ENCODE results near the gene BCL3. TPM values are rescaled to one million over a fixed set of nuclear protein-coding genes. Genes with fewer than 3 reads are reported as not detected.
A peak's percentile ranks its signal among the peaks of the same experiment; 100 is the strongest.
"Not testable (repeated sequence)": the region's sequence is repeated elsewhere in the genome, so short reads cannot be mapped to it uniquely, and the experiment has no call there.

Gene BCL3
- total RNA-seq, 2 donors from 2014 or later: 76.4 to 99.5 TPM

DNA sequence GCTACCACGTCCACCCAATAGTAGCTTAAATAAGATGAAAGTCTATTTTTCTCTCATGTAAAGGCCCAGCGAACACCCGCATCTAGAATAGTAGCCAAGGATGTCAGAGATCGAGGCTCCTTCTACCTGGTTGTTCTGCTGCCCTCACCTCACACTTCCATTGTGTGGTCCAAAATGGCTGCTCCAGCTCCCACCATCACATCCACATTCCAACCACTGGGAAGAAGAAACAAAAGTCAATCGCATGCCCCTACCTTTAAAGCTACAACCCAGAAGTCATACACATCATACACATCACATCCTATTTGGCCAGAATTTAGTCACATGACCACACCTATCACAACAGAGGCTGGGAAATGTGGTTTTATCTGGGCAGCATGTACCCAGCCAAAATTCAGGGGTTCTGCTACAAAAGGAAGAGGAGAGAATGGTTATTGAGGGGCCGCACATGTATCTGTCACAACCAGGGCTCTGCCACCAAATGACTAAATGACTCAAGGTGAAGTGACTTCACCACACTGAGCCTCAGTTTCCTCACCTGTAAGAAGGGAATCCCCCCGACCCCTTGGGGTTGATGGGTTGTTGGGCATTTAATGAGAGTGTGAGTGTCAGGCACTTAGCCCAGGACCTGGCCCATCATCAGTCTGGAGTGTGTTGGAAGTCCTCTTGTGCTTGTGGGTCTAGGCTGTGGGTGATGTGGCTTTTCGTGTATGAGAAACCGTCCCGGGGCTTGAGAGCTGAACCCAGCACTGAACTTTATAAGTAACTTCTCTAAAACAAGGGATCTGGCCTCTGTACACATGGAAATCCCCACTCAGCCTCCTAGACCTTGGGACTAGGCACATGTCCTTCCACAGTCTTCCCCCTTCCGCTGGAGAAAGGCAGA lies 19.0 kb downstream of the BCL3 start:
- Histone ChIP-seq H3K36me3 (no peaks in the 10 kb centered on the region), H3K4me3 (no peak overlapping the region), H3K27ac (no peak overlapping the region), H3K9ac (ENCODE audit: low read depth in 2 of 2, low read length in 2 of 2) (no peak overlapping the region), H3K4me1 (peaks cover 10% of the 10 kb centered on the region), H3K9me3 (no peaks in the 10 kb centered on the region), H3K27me3 (no peaks in the 10 kb centered on the region)
- TF ChIP-seq, protein P1, sequence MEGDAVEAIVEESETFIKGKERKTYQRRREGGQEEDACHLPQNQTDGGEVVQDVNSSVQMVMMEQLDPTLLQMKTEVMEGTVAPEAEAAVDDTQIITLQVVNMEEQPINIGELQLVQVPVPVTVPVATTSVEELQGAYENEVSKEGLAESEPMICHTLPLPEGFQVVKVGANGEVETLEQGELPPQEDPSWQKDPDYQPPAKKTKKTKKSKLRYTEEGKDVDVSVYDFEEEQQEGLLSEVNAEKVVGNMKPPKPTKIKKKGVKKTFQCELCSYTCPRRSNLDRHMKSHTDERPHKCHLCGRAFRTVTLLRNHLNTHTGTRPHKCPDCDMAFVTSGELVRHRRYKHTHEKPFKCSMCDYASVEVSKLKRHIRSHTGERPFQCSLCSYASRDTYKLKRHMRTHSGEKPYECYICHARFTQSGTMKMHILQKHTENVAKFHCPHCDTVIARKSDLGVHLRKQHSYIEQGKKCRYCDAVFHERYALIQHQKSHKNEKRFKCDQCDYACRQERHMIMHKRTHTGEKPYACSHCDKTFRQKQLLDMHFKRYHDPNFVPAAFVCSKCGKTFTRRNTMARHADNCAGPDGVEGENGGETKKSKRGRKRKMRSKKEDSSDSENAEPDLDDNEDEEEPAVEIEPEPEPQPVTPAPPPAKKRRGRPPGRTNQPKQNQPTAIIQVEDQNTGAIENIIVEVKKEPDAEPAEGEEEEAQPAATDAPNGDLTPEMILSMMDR (IDR thresholded peaks at IDR 0.05): no peak
- intact Hi-C loops (cut with DNase I): no loop called here
- no peak for DNase-seq

DNA sequence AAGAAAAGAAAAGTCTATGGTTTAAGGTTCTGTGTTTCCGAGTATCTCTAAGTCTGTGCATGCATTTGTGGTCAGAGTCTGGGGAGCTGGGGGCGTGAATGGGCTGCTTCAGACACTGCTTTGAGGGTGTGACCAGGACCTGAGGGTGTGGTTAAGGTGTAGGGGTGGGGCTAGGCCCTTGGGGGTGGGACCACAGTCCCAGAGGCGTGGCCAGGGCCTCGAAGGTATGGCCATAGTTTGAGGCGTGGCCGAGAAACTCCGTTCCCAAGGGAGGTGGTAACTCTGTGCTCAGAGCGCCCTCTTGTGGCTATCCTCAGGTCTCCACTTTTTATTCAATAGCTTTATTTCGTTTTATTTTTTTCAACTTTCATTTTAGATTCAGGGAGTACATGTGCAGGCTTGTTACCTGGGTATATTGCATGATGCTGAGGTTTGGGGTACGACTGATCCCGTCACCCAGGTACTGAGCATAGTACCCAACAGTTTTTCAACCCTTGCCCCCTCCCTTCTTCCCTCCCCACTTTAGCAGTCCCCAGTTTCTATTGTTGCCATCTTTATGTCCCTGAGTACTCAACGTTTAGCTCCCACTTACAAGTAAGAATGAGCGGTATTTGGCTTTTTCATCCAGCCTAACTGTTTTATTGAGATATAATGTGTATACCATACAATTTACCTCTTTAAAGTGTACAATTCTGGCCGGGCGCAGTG lies 22.2 kb downstream of the BCL3 start:
- intact Hi-C loops (cut with DNase I): loop anchor here (1.0 to 10.0 kb wide), 3 partner anchors 48 to 196 kb away; no protein-coding TSS in a partner anchor
- H3K9me3 ChIP-seq: no peaks in the 10 kb centered on the region
- H3K4me1 ChIP-seq: peaks cover 5% of the 10 kb centered on the region
- no peaks in the 10 kb centered on the region for H3K36me3 ChIP-seq
- H3K27me3 ChIP-seq: no peaks in the 10 kb centered on the region
- peak overlapping the region; percentile 20 for H3K27ac ChIP-seq
- TF ChIP-seq, protein P1 (IDR thresholded peaks at IDR 0.05): peak; percentile 83
- H3K4me3 ChIP-seq: no peak overlapping the region
- peak; percentile 99 for DNase-seq
- peak overlapping the region in 1 of 2 donors; percentile 34 for H3K9ac ChIP-seq (ENCODE audit: low read depth in 2 of 2, low read length in 2 of 2)

DNA sequence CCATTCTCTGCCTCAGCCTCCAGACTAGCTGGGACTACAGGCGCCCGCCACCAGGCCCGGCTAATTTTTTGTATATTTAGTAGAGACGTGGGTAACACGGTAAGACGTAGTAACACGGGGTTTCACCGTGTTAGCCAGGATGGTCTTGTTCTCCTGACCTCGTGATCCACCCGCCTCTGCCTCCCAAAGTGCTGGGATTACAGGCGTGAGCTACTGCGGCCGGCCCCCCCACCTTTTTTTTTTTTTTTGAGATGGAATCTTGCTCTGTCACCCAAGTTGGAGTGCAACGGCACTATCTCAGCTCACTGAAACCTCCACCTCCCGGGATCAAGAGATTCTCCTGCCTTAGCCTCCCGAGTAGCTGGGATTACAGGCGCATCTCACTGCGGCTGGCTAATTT lies 23.6 kb downstream of the BCL3 start:
- not testable (repeated sequence) for H3K9me3 ChIP-seq; H3K4me1 ChIP-seq; H3K36me3 ChIP-seq; H3K4me3 ChIP-seq; H3K27me3 ChIP-seq; DNase-seq; H3K27ac ChIP-seq; H3K9ac ChIP-seq (ENCODE audit: low read depth in 2 of 2, low read length in 2 of 2)
- intact Hi-C loops (cut with DNase I): loop anchor here (5.0 to 10.0 kb wide), 2 partner anchors 85 to 197 kb away; no protein-coding TSS in a partner anchor

DNA sequence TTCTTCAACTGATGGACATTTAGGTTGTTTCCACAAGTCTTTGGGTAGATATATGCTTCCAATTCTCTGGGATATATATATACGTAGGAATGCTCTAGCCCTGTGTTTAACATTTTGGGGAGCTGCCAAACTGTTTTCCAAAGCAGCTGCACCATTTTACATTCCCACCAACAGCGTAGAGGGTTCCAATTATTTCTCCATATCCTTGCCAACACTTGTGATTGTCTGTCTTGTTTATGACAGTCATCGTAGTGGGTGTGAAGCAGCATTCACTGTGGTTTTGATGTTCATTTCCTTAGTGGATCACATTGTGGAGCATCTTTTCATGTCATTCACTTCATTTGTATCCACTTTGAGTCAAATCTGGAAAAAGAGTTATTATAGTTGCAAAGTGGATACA lies 24.5 kb downstream of the BCL3 start:
- peaks cover 8% of the 10 kb centered on the region for H3K4me1 ChIP-seq
- intact Hi-C loops (cut with DNase I): loop anchor here (5.0 to 10.0 kb wide), 2 partner anchors 86 to 198 kb away; no protein-coding TSS in a partner anchor

DNA sequence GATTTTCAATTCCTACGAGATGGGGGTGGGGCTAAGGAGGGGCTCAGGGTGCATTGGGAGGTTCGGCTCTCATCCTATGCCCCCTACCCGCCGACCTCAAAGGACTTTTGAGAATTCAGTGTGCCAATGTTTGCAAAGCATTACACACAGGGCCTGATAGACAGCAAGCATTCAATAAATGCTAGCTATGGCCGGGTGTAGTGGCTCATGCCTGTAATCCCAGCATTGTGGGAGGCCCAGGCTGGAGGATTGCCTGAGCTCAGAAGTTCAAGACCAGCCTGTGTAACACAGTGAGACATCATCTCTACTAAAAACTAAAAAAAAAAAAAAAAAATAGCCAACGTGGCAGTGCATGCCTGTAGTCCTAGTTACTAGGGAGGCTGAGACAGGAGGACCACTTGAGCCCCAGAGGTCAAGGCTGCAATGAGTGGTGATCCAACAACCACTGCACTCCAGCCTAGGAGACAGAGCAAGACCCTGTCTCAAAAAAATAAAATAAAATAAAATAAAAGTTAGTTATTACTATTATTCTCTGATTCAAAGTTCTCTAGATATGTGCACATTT lies 27.2 kb downstream of the BCL3 start:
- no peak for DNase-seq
- Histone ChIP-seq H3K27me3 (no peaks in the 10 kb centered on the region), H3K4me3 (no peak overlapping the region), H3K9me3 (no peaks in the 10 kb centered on the region), H3K36me3 (no peaks in the 10 kb centered on the region), H3K4me1 (peaks cover 5% of the 10 kb centered on the region), H3K9ac (ENCODE audit: low read depth in 2 of 2, low read length in 2 of 2) (peak overlapping the region in 1 of 2 donors; percentile 81), H3K27ac (peak overlapping the region; percentile 80)
- TF ChIP-seq, protein P1 (IDR thresholded peaks at IDR 0.05): no peak
- intact Hi-C loops (cut with DNase I): loop anchor here (10.0 kb wide), 1 partner anchor 201 kb away; no protein-coding TSS in a partner anchor

More for the DNA sequence above, 24.5 kb downstream of the BCL3 start:
- no peaks in the 10 kb centered on the region for H3K27me3 ChIP-seq
- no peak overlapping the region for H3K4me3 ChIP-seq
- no peak for DNase-seq
- TF ChIP-seq, protein P1 (IDR thresholded peaks at IDR 0.05): no peak
- no peak overlapping the region for H3K27ac ChIP-seq
- H3K9ac ChIP-seq (ENCODE audit: low read depth in 2 of 2, low read length in 2 of 2): no peak overlapping the region
- H3K36me3 ChIP-seq: no peaks in the 10 kb centered on the region
- H3K9me3 ChIP-seq: no peaks in the 10 kb centered on the region
